SU-DHL-6 (cell line): ENCODE results near the gene TMEM235.
A peak's percentile ranks its signal among the peaks of the same experiment; 100 is the strongest.

ENCODE experiments used
- H2AFZ ChIP-seq: fragments of 200-600 bp; sonication (generic); 2 replicates; pipeline ENCODE4 v1.6.1; 2014; ENCODE audit warnings: low read depth, mild to moderate bottlenecking, moderate library complexity, mixed read lengths, antibody characterized with exemption, low read length; ENCODE audit not compliant: severe bottlenecking
- H3F3A ChIP-seq: fragments of 200-600 bp; shearing (Covaris generic); 2 replicates; pipeline ENCODE4 v1.6.0; 2016; ENCODE audit warnings: antibody characterized with exemption, mild to moderate bottlenecking; ENCODE audit not compliant: insufficient read depth
- H3K27ac ChIP-seq: fragments of 200-600 bp; sonication (generic); 2 replicates; pipeline ENCODE4 v1.5.1; 2016; ENCODE audit warnings: low read depth, mild to moderate bottlenecking, low read length, moderate library complexity, mixed read lengths
- H3K27me3 ChIP-seq: fragments of 200-600 bp; sonication (generic), shearing (Covaris generic); 2 replicates; pipeline ENCODE4 v1.6.0; 2014; ENCODE audit warnings: mild to moderate bottlenecking, low read length
- H3K36me3 ChIP-seq: fragments of 200-600 bp; sonication (generic); 2 replicates; pipeline ENCODE4 v1.6.1; 2014; ENCODE audit warnings: mild to moderate bottlenecking, low read length, mixed read lengths
- H3K4me2 ChIP-seq: fragments of 300-600, 200-600 bp; shearing (Covaris generic), sonication (generic); 2 replicates; pipeline ENCODE4 v1.6.0; 2014; ENCODE audit warnings: low read length, low read depth, mild to moderate bottlenecking; ENCODE audit not compliant: poor library complexity, severe bottlenecking
- H3K4me3 ChIP-seq: fragments of 200-600 bp; sonication (generic); 2 replicates; pipeline ENCODE4 v1.5.1; 2014; ENCODE audit warnings: antibody characterized with exemption, low read length, mild to moderate bottlenecking, mixed read lengths; ENCODE audit not compliant: insufficient read depth, poor library complexity, severe bottlenecking
- H3K79me2 ChIP-seq: fragments of 200-600 bp; sonication (generic); 2 replicates; pipeline ENCODE4 v1.6.1; 2014; ENCODE audit warnings: mild to moderate bottlenecking, low read length, moderate library complexity; ENCODE audit not compliant: insufficient read depth
- H3K9ac ChIP-seq: fragments of 200-600 bp; sonication (generic); 2 replicates; pipeline ENCODE4 v1.7.0; 2014; ENCODE audit warnings: mild to moderate bottlenecking, low read length
- H3K9me2 ChIP-seq: fragments of 200-600 bp; sonication (generic); replicated peaks from 2 replicates; pipeline ENCODE4 v1.6.1; 2014; ENCODE audit warnings: low read length; ENCODE audit not compliant: insufficient read depth
- H3K9me3 ChIP-seq: fragments of 200-600 bp; sonication (generic); 2 replicates; pipeline ENCODE4 v1.6.1; 2014; ENCODE audit warnings: low read length, mixed read lengths; ENCODE audit not compliant: insufficient read depth
- H4K20me1 ChIP-seq: fragments of 200-600 bp; sonication (generic); 2 replicates; pipeline ENCODE4 v1.6.1; 2014; ENCODE audit warnings: low read depth, mild to moderate bottlenecking, antibody characterized with exemption, low read length, moderate library complexity, mixed read lengths
- CTCF ChIP-seq: fragments of 200-600 bp; sonication (generic); IDR thresholded peaks from one replicate; pipeline ENCODE4 v1.5.1; 2017; ENCODE audit warnings: antibody characterized with exemption, mild to moderate bottlenecking, low read length, moderate library complexity; ENCODE audit not compliant: insufficient read depth, poor library complexity, severe bottlenecking
- EZH2phosphoT487 ChIP-seq: fragments of 200-600 bp; sonication (generic), shearing (Covaris generic); conservative IDR thresholded peaks from 2 replicates; pipeline ENCODE4 v1.6.1; 2018; ENCODE audit warnings: mild to moderate bottlenecking, antibody characterized with exemption, low read length, moderate library complexity, mixed read lengths

The TMEM235 gene

DNA sequence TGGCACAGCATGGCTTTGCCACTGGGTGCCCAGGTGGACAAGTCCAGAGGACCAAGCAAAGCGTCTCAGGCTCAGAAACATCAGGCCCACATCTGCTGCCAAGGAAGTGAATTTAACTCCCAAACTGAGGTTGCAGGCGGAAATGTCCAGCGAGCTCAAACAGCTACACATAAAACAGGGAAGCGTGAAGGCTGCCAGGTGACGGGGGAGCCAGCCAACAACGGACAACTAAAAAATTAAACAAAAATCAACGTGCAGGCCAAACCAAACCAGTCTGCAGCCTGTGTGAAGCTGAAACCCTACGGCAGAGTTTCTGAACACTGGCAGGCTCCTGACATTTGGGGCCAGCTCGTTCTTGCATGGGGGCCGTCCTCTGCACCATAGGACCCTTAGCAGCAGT lies 47.1 kb upstream of the TMEM235 start:
- Histone ChIP-seq H3K27ac (no peak overlapping the region), H3K9me3 (no peaks in the 10 kb centered on the region), H3K9ac (no peak overlapping the region), H3K79me2 (peaks cover 36% of the 10 kb centered on the region), H3K4me2 (no peak overlapping the region), H3K9me2 (no peaks in the 10 kb centered on the region), H2AFZ (no peak overlapping the region), H3F3A (peaks cover 23% of the 10 kb centered on the region; the same call in 1 of the 2 replicates), H4K20me1 (no peaks in the 10 kb centered on the region; the same call in 1 of the 2 replicates), H3K27me3 (no peaks in the 10 kb centered on the region), H3K4me3 (no peak overlapping the region), H3K36me3 (peaks cover 4% of the 10 kb centered on the region; the same call in 1 of the 2 replicates)
- TF ChIP-seq EZH2phosphoT487, result no peak
- no peak for TF ChIP-seq CTCF

DNA sequence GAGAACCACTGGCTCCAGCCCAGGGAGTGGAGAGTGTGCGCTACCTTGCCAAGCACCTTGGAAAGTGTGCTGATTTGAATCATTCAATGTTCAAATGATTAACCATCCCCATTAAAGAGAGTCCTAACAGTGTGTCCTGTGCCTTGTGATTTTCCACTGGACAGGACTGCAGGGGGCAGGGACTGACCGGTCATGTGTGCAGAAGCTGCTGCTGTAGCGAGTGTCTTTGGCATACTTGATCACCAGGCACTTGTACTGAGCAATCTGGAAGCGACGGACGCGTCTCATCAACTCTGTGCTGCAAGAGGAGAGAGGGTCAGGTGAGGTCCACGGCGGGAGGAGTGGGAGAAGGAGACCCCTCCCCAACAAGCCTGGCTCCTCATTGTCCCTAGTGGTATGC lies 46.6 kb upstream of the TMEM235 start:
- Histone ChIP-seq H3K79me2 (peaks cover 41% of the 10 kb centered on the region), H3K9me3 (no peaks in the 10 kb centered on the region), H3K4me2 (peak overlapping the region; percentile 78), H3K27me3 (no peaks in the 10 kb centered on the region), H2AFZ (no peak overlapping the region), H3K9me2 (no peaks in the 10 kb centered on the region), H3K4me3 (no peak overlapping the region), H3F3A (peaks cover 23% of the 10 kb centered on the region; the same call in 1 of the 2 replicates), H3K36me3 (peaks cover 4% of the 10 kb centered on the region; the same call in 1 of the 2 replicates), H4K20me1 (no peaks in the 10 kb centered on the region; the same call in 1 of the 2 replicates), H3K27ac (no peak overlapping the region), H3K9ac (no peak overlapping the region)
- TF ChIP-seq EZH2phosphoT487, result no peak
- TF ChIP-seq CTCF, result no peak

DNA sequence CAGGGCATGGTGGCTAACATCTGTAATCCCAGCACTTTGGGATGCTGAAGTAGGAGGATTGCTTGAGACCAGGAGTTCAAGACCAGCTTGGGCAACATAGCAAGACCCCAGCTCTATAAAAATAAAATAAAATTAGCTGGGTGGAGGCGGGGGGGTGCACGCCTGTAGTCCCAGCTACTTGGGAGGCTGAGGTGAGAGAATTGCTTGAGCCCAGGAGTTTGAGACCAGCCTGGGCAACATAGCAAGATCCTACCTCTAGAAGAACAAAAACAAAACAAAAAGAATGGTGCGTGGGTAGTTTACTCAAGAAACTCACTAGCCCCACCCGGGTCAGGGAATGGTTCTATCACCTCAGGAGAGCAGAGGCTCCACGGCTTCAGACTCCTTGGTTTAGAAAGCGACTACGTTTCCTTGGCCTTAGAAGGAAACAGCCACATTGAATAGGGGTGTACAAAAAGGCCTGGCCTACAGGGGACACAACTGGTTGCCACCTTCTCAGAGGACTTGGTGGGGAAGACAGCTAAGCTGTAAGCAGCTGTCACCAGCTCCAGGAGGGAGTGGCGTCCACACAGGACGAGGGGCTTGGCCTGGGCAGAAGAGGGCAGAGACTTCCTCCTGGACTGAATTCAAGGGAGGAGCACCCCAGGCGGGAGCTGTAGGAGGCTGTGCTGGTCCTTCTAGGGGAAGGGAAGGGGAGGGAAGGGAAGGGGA lies 45.3 kb upstream of the TMEM235 start:
- Histone ChIP-seq H3K9me3 (no peaks in the 10 kb centered on the region), H3K27ac (peak overlapping the region; percentile 12), H3K9me2 (no peaks in the 10 kb centered on the region), H3K79me2 (peaks cover 53% of the 10 kb centered on the region), H3K4me3 (peak overlapping the region; percentile 80), H2AFZ (no peak overlapping the region), H4K20me1 (no peaks in the 10 kb centered on the region; the same call in 1 of the 2 replicates), H3K36me3 (no peaks in the 10 kb centered on the region), H3K9ac (peak overlapping the region; percentile 68), H3K4me2 (peak overlapping the region; percentile 78), H3F3A (peaks cover 18% of the 10 kb centered on the region), H3K27me3 (no peaks in the 10 kb centered on the region)
- TF ChIP-seq CTCF, result no peak
